Stimulated activated CD4-positive, alpha-beta T cell treated with anti-CD3 and anti-CD28 coated beads, Interleukin-2, amount 100 ng/mL, for 4 hours (primary cell): ENCODE results near the gene TOP2B.

Experiments
- DNase-seq: peaks from one replicate; pipeline ENCODE4 v3.0.0-alpha.2; 2020; ENCODE audit warnings: low read depth

The TOP2B gene

DNA sequence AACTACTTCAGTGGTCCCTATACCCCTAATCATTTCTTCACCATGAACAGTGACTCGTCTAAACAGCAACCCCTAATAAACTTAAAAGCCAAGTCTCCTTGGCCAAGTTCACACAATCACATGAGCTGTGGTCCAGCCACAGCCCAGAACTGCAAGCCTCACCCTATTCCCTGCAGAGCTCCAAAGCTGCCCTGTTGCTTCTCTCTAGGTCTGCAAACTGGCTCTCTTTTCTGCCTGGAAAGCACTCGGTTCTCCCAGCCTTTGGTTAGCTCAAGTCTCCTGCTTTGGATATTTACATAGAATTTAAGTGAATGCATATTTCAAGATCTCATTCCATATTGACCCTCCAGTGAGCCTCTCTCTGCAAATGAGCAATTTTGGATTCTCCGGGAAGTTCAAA lies 107.0 kb downstream of the TOP2B start:
- DNase-seq: no peak

DNA sequence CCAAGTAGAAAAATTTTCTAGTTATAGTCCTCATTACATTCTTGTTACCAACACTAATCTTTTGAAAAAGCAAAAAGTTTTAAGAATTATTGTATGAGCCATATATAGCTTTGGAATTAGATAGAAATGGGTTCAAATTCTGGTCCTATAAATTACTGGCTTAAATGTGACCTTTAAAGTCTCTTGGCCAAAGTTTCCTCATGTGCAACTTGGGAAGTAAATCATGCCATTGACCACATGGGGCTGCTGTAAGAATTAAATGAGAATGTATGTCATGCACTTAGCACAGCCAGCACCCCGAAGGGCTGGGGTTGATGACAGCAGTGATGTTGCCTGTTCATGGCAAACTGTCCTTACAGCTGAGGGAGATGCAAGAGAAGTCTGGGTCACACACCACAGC lies 108.3 kb downstream of the TOP2B start:
- no peak for DNase-seq

GRCh38 chr3:25555695-25556437 lies 108.8 kb downstream of the TOP2B start:
- no peak for DNase-seq

- no peak for DNase-seq
These were observed 110.3 kb downstream of the TOP2B start for GRCh38 chr3:25554376-25554775.

GRCh38 chr3:25552251-25552650 lies 112.5 kb downstream of the TOP2B start:
- DNase-seq: no peak

DNA sequence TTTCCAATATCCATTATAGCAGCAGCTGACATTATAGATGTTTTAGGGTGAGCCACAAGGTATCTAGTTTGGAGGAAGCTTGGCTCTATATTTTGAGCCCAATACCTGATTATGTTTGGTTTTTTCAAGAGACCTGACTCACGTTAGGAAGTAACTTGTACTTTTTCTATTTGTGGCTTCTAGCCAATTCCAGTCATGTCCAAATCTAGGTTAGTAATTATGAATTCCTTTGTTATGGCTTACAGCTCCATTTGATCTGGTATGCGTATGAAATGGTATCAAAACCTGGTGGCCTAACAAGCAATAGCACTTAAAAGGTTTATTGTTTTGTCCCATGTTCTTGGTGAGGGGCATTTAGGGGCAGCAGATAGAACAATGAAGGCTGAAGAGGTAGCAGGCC lies 115.9 kb downstream of the TOP2B start:
- DNase-seq: no peak

GRCh38 chr3:25547943-25548674 lies 116.6 kb downstream of the TOP2B start:
- DNase-seq: no peak
